Gastroesophageal sphincter (tissue), 4 donors: ENCODE results near the gene TSHZ2. TPM values are rescaled to one million over a fixed set of nuclear protein-coding genes. Genes with fewer than 3 reads are reported as not detected.

Experiments used
- ATAC-seq: fragments of 150-250 bp; one replicate; pipeline ENCODE4 v1.9.1; 2016; ENCODE audit warnings: mild to moderate bottlenecking, moderate library complexity
- H3K27ac ChIP-seq, 4 donors: fragments of 200-600 bp; sonication (generic) in 3 of 4; 1 replicate in 3 of 4; 2 replicates in 1 of 4; pipeline ENCODE4 v1.5.1; 2016 to 2019
- H3K27me3 ChIP-seq: fragments of 200-600 bp; sonication (generic); one replicate; pipeline ENCODE4 v1.5.1; 2019
- H3K36me3 ChIP-seq, 2 donors: fragments of 200-600 bp; sonication (generic); one replicate each; pipeline ENCODE4 v1.5.1; 2019; ENCODE audit warnings: control low read depth in 1 of 2
- H3K4me1 ChIP-seq, 3 donors: fragments of 200-600 bp; sonication (generic); 1 replicate in 2 of 3; 2 replicates in 1 of 3; pipeline ENCODE4 v1.5.1; 2016 to 2019; ENCODE audit warnings: control low read depth in 2 of 3
- H3K4me3 ChIP-seq, 2 donors: fragments of 200-600 bp; sonication (generic); one replicate each; pipeline ENCODE4 v1.5.1; 2019; ENCODE audit warnings: mild to moderate bottlenecking in 1 of 2, moderate library complexity in 1 of 2
- H3K9me3 ChIP-seq, 3 donors: fragments of 200-600 bp; sonication (generic); one replicate each; pipeline ENCODE4 v1.5.1; 2017 to 2019; ENCODE audit warnings: control low read depth in 2 of 3
- CTCF ChIP-seq, 4 experiments: fragments of 200-600 bp in 2 of 4; fragments of 450-650 bp in 2 of 4; sonication (generic) in 1 of 4; IDR thresholded peaks; one replicate each; pipeline ENCODE4 v1.5.1; 2017 to 2019; ENCODE audit warnings: antibody characterized with exemption in 4 of 4, mild to moderate bottlenecking in 2 of 4, moderate library complexity in 2 of 4
- EP300 ChIP-seq: sonication (generic); formaldehyde crosslinking; IDR thresholded peaks from one replicate; pipeline ENCODE4 v1.6.1; 2017; ENCODE audit warnings: antibody characterized with exemption, mild to moderate bottlenecking
- POLR2A ChIP-seq, 2 donors: fragments of 450-650 bp; IDR thresholded peaks; one replicate each; pipeline ENCODE4 v1.6.1; 2017; ENCODE audit warnings: antibody characterized with exemption in 2 of 2, mild to moderate bottlenecking in 2 of 2, moderate library complexity in 1 of 2
- POLR2AphosphoS5 ChIP-seq: sonication (generic); formaldehyde crosslinking; IDR thresholded peaks from one replicate; pipeline ENCODE4 v1.6.1; 2017; ENCODE audit warnings: antibody characterized with exemption
- WGBS, 2 donors: methylation state at CpG; one replicate each; pipeline ENCODE4 v1.1.5; 2018; ENCODE audit warnings: low coverage in 1 of 2; 5-methylcytosine and 5-hydroxymethylcytosine counted together
- total RNA-seq, 4 donors: library from RNA; depleted of rRNA; stranded (reverse); fragments of >200 nt; gene quantifications; one replicate each; pipeline ENCODE4 v1.1.0, GENCODE V29; 2016

Gene TSHZ2
- total RNA-seq, 4 donors from 2014 or later: 9.9 to 21.3 (median 12.2) TPM

GRCh38 chr20:53244711-53245110, 272.6 kb downstream of the TSHZ2 start:
- H3K4me3 ChIP-seq: no peak overlapping the region
- no peak overlapping the region for H3K27ac ChIP-seq
- no peaks in the 10 kb centered on the region for H3K9me3 ChIP-seq
- H3K4me1 ChIP-seq: no peaks in the 10 kb centered on the region
- no peak for ATAC-seq
- WGBS, 2 donors: 76 to 100% methylated on average over 2 of the region's 2 CpGs
- no peaks in the 10 kb centered on the region for H3K36me3 ChIP-seq
- TF ChIP-seq POLR2AphosphoS5 (no peak), EP300 (no peak), CTCF (IDR thresholded peaks at IDR 0.05) (no peak), POLR2A (IDR thresholded peaks at IDR 0.05) (no peak)
- no peaks in the 10 kb centered on the region for H3K27me3 ChIP-seq

GRCh38 chr20:53245574-53245973, 273.4 kb downstream of the TSHZ2 start:
- H3K4me1 ChIP-seq: no peaks in the 10 kb centered on the region
- no peaks in the 10 kb centered on the region for H3K36me3 ChIP-seq
- H3K4me3 ChIP-seq: no peak overlapping the region
- no peak for TF ChIP-seq CTCF (IDR thresholded peaks at IDR 0.05)
- no peak for TF ChIP-seq POLR2A (IDR thresholded peaks at IDR 0.05)
- TF ChIP-seq EP300: no peak
- no peak for TF ChIP-seq POLR2AphosphoS5
- 100% methylated on average over 1 of the region's 1 CpG for WGBS, 2 donors
- no peak for ATAC-seq
- H3K27me3 ChIP-seq: no peaks in the 10 kb centered on the region
- H3K27ac ChIP-seq: no peak overlapping the region
- H3K9me3 ChIP-seq: no peaks in the 10 kb centered on the region

- Histone ChIP-seq H3K27ac (no peak overlapping the region), H3K36me3 (no peaks in the 10 kb centered on the region), H3K4me1 (no peaks in the 10 kb centered on the region), H3K9me3 (no peaks in the 10 kb centered on the region), H3K27me3 (no peaks in the 10 kb centered on the region), H3K4me3 (no peak overlapping the region)
- no peak for ATAC-seq
- 87 to 93% methylated on average over 6 to 9 of the region's 9 CpGs for WGBS, 2 donors
- TF ChIP-seq EP300 (no peak), POLR2A (IDR thresholded peaks at IDR 0.05) (no peak), POLR2AphosphoS5 (no peak)
Observed at GRCh38 chr20:53247468-53248103, 275.4 kb downstream of the TSHZ2 start.

GRCh38 chr20:53250456-53250855, 278.3 kb downstream of the TSHZ2 start:
- Histone ChIP-seq H3K9me3 (no peaks in the 10 kb centered on the region), H3K4me1 (no peaks in the 10 kb centered on the region), H3K36me3 (peaks cover 0 to 9% of the 10 kb centered on the region in 2 donors), H3K27me3 (no peaks in the 10 kb centered on the region), H3K27ac (no peak overlapping the region), H3K4me3 (no peak overlapping the region)
- WGBS, 2 donors: 44 to 73% methylated on average over 4 of the region's 4 CpGs
- no peak for ATAC-seq
- TF ChIP-seq POLR2A (IDR thresholded peaks at IDR 0.05): no peak
- no peak for TF ChIP-seq POLR2AphosphoS5
- TF ChIP-seq CTCF (IDR thresholded peaks at IDR 0.05): no peak
- no peak for TF ChIP-seq EP300

GRCh38 chr20:53252002-53252401, 279.8 kb downstream of the TSHZ2 start:
- WGBS, 2 donors: 82 to 90% methylated on average over 3 to 5 of the region's 5 CpGs
- H3K27ac ChIP-seq: no peak overlapping the region
- H3K4me3 ChIP-seq: no peak overlapping the region
- H3K27me3 ChIP-seq: no peaks in the 10 kb centered on the region
- no peak for TF ChIP-seq CTCF (IDR thresholded peaks at IDR 0.05)
- no peak for TF ChIP-seq EP300
- no peak for TF ChIP-seq POLR2AphosphoS5
- no peak for TF ChIP-seq POLR2A (IDR thresholded peaks at IDR 0.05)
- H3K9me3 ChIP-seq: no peaks in the 10 kb centered on the region
- H3K4me1 ChIP-seq: no peaks in the 10 kb centered on the region
- no peak for ATAC-seq
- H3K36me3 ChIP-seq: peaks cover 0 to 9% of the 10 kb centered on the region in 2 donors
